HL-60 (cell line): ENCODE results near the gene ZNF664.

Experiments used
- POLR2AphosphoS5 ChIP-seq: IDR thresholded peaks from 2 replicates; pipeline ENCODE4 v1.6.1; 2012; ENCODE audit warnings: low read depth
- SPI1 ChIP-seq: IDR thresholded peaks from 2 replicates; pipeline ENCODE4 v1.6.1; 2012; ENCODE audit warnings: low read depth, mild to moderate bottlenecking, borderline replicate concordance
- TF ChIP-seq, protein P1 (sequence below): IDR thresholded peaks from one replicate; pipeline ENCODE4 v1.5.1; 2011; ENCODE audit warnings: low read length, control low read depth, inconsistent platforms; ENCODE audit not compliant: insufficient read depth

DNA sequence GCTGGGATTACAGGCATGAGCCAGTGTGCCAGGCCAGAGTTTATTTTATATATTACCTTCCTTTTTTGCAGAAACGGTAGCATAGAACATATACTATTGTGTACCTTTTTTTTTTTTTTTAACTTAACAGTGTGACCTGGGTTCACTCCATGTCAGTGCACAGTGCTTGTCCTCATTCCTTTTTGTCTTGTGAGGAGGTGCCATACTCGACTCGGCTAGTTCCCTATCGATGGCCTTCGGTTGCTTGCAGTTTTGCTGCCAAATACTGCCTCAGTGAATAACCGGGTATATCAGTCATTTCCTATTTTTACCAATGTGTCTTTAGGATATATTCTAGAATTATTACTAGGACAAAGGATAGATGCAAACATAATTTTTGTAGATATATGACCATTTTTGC lies 36.8 kb downstream of the ZNF664 start:
- TF ChIP-seq, protein P1, sequence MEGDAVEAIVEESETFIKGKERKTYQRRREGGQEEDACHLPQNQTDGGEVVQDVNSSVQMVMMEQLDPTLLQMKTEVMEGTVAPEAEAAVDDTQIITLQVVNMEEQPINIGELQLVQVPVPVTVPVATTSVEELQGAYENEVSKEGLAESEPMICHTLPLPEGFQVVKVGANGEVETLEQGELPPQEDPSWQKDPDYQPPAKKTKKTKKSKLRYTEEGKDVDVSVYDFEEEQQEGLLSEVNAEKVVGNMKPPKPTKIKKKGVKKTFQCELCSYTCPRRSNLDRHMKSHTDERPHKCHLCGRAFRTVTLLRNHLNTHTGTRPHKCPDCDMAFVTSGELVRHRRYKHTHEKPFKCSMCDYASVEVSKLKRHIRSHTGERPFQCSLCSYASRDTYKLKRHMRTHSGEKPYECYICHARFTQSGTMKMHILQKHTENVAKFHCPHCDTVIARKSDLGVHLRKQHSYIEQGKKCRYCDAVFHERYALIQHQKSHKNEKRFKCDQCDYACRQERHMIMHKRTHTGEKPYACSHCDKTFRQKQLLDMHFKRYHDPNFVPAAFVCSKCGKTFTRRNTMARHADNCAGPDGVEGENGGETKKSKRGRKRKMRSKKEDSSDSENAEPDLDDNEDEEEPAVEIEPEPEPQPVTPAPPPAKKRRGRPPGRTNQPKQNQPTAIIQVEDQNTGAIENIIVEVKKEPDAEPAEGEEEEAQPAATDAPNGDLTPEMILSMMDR, result no peak
- TF ChIP-seq POLR2AphosphoS5, result no peak
- no peak for TF ChIP-seq SPI1
